ENCODE data around the gene ERC2. TPM values are rescaled to one million over a fixed set of nuclear protein-coding genes. Genes with fewer than 3 reads are reported as not detected.

ERC2 gene
- total and polyA plus RNA-seq, 2 of the 8 experiments (the other 6 are each of a cell fraction or from before 2014, with no cell fraction given): 16.4 to 22.8 TPM

DNA sequence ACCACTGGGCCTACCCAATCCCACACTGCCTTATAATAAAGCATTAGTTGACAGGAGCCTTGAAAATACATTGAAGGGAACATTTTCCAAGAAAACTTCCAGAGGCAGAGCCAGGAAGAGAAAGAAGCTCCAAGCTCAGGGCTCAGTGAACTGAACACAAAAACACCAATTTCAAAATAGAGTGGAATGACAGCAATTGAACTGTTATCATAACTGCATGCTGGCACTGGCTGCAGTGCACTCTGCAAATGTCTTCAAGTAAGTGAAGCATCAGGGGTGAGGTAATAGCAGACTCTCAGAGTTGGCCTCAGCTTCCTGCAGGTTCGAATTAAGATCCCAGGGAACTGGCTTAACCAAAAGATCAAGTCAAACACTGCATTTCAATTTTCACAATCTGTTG is 593.2 kb downstream of the ERC2 start:
- no peak overlapping the region for H4K8ac ChIP-seq (ENCODE audit: extremely low read depth, insufficient read depth, low read length)
- H3K18ac ChIP-seq (ENCODE audit: extremely low read depth, low read length): no peak overlapping the region
- peaks cover 0 to 5% (median 0%) of the 10 kb centered on the region in 4 experiments; a peak in 3 of 7 replicates for H3K4me1 ChIP-seq (replicated peaks in 1 of 4; ENCODE audit: control insufficient read depth in 3 of 4, insufficient read depth in 4 of 4, low read length in 3 of 4)
- no peak overlapping the region for H4K5ac ChIP-seq (ENCODE audit: insufficient read length, low read depth, low read length)
- no peaks in the 10 kb centered on the region for H3K79me1 ChIP-seq (ENCODE audit: low read depth, low read length)
- 88% methylated on average over 1 of the region's 1 CpG; no CpG with 5 or more reads in 1 of the 2 experiments for WGBS, 2 experiments (ENCODE audit: extremely low coverage in 1 of 2, insufficient coverage in 1 of 2, insufficient read length in 1 of 2, insufficient replicate concordance in 2 of 2, low coverage in 1 of 2, low lambda C conversion rate in 2 of 2, missing lambda C conversion rate in 1 of 2)
- no peak overlapping the region for H2BK20ac ChIP-seq (ENCODE audit: low read length)
- no peak overlapping the region for H3K23ac ChIP-seq (ENCODE audit: insufficient read length)
- H3K4ac ChIP-seq (replicated peaks; ENCODE audit: insufficient read length, low read depth, low read length): no peak overlapping the region
- H3K9ac ChIP-seq (replicated peaks in 1 of 4; ENCODE audit: extremely low read depth in 1 of 4, low read depth in 3 of 4, low read length in 3 of 4): no peak overlapping the region
- no peaks in the 10 kb centered on the region for H3K27me3 ChIP-seq (replicated peaks in 1 of 4; ENCODE audit: control insufficient read depth in 3 of 4, extremely low read depth in 1 of 4, insufficient read depth in 3 of 4, low read length in 3 of 4)
- no peak overlapping the region for H3K56ac ChIP-seq (replicated peaks; ENCODE audit: insufficient read length, low read depth, low read length)
- no peak overlapping the region for H2BK120ac ChIP-seq (replicated peaks; ENCODE audit: low read depth, low read length)
- H3K4me2 ChIP-seq (ENCODE audit: insufficient read depth in 1 of 2, low read depth in 2 of 2, low read length in 2 of 2): no peak overlapping the region
- no peaks in the 10 kb centered on the region for H3K9me3 ChIP-seq (ENCODE audit: insufficient read depth in 2 of 2, low read depth in 1 of 2, low read length in 1 of 2)
- H2BK5ac ChIP-seq (ENCODE audit: low read depth, low read length): no peak overlapping the region
- no peaks in the 10 kb centered on the region; the same call in 1 of the 2 replicates for H3K23me2 ChIP-seq (ENCODE audit: low read depth, low read length)
- H3K36me3 ChIP-seq (ENCODE audit: control insufficient read depth in 2 of 4, insufficient read depth in 4 of 4, low read length in 3 of 4): no peaks in the 10 kb centered on the region
- no peak for DNase-seq (ENCODE audit: low read depth in 1 of 2, low spot score in 2 of 2)
- no peak overlapping the region for H3K14ac ChIP-seq (ENCODE audit: insufficient read length)
- no peak overlapping the region for H2AFZ ChIP-seq (ENCODE audit: low read length)
- no peak overlapping the region for H2AK5ac ChIP-seq (ENCODE audit: low read depth, low read length)
- no peak for FAIRE-seq
- H4K91ac ChIP-seq (replicated peaks; ENCODE audit: insufficient read length, low read length): no peak overlapping the region
- CTCF ChIA-PET (ENCODE audit: partially characterized antibody): interaction anchor here (0.6 to 1.5 kb wide), 4 partner anchors 16 to 380 kb away, joined by 3 to 4 read pairs (median 3); no protein-coding TSS in a partner anchor
- H4K20me1 ChIP-seq (replicated peaks in 1 of 2; ENCODE audit: control insufficient read depth in 1 of 2, insufficient read depth in 2 of 2, low read length in 2 of 2): no peaks in the 10 kb centered on the region
- H2BK12ac ChIP-seq (ENCODE audit: low read depth, low read length): no peak overlapping the region
- no peaks in the 10 kb centered on the region for H3K79me2 ChIP-seq (ENCODE audit: control insufficient read depth in 1 of 2, insufficient read depth in 2 of 2, low read length in 2 of 2)
- no peak overlapping the region for H3K4me3 ChIP-seq (ENCODE audit: extremely low read depth in 1 of 4, insufficient read depth in 2 of 4, low read depth in 3 of 4, low read length in 4 of 4)
- H2BK15ac ChIP-seq (ENCODE audit: low read length): no peak overlapping the region
- no peak overlapping the region for H3K27ac ChIP-seq (ENCODE audit: low read depth, low read length)
- POLR2A ChIA-PET (ENCODE audit: partially characterized antibody): no interaction called here
- TF ChIP-seq RFX5 (IDR thresholded peaks at IDR 0.05; ENCODE audit: borderline replicate concordance, low read depth, low read length) (no peak), GTF2F1 (IDR thresholded peaks at IDR 0.05; ENCODE audit: borderline replicate concordance, low read depth, low read length) (no peak), BACH1 (IDR thresholded peaks at IDR 0.05; ENCODE audit: low read length) (no peak), CREB1 (IDR thresholded peaks at IDR 0.05) (no peak), PHF8 (conservative IDR thresholded peaks at IDR 0.05; ENCODE audit: low read depth, low read length) (no peak), RNF2 (IDR thresholded peaks at IDR 0.05; ENCODE audit: borderline replicate concordance, low read depth, low read length, missing control alignments, poor library complexity, severe bottlenecking) (no peak), CBX5 (IDR thresholded peaks at IDR 0.05; ENCODE audit: low read depth, low read length) (no peak), POLR2A (IDR thresholded peaks at IDR 0.05; ENCODE audit: control extremely low read depth in 1 of 2, low read depth in 2 of 2, low read length in 2 of 2) (no peak), TCF12 (IDR thresholded peaks at IDR 0.05; ENCODE audit: low read depth, low read length) (no peak), ASH2L (IDR thresholded peaks at IDR 0.05; ENCODE audit: low read length) (no peak), TBP (IDR thresholded peaks at IDR 0.05; ENCODE audit: low read depth, low read length) (no peak), EP300 (IDR thresholded peaks at IDR 0.05; ENCODE audit: borderline replicate concordance in 1 of 2, low read depth in 2 of 2, low read length in 2 of 2) (no peak), KDM1A (IDR thresholded peaks at IDR 0.05; ENCODE audit: borderline replicate concordance, low read length) (no peak), RXRA (IDR thresholded peaks at IDR 0.05; ENCODE audit: insufficient read depth, low read depth, low read length) (no peak), JUND (IDR thresholded peaks at IDR 0.05; ENCODE audit: low read length) (no peak)

Data from H1 (cell line).